IMR-90 (cell line): ENCODE measurements around the gene KCNA10.

Experiments
- BHLHE40 ChIP-seq: fragments of 150-350 bp; IDR thresholded peaks from 2 replicates; pipeline ENCODE4 v1.6.1; 2016; ENCODE audit warnings: mild to moderate bottlenecking, low read depth, low read length
- CEBPB ChIP-seq: IDR thresholded peaks from 2 replicates; pipeline ENCODE4 v1.6.1; 2012; ENCODE audit warnings: low read depth, low read length, improper control_type of control experiment
- FOS ChIP-seq: fragments of 150-350 bp; IDR thresholded peaks from 2 replicates; pipeline ENCODE4 v1.6.1; 2016; ENCODE audit warnings: low read depth, low read length
- MAFK ChIP-seq: IDR thresholded peaks from 2 replicates; pipeline ENCODE4 v1.6.1; 2012; ENCODE audit warnings: low read depth, low read length, improper control_type of control experiment
- MAZ ChIP-seq: IDR thresholded peaks from 2 replicates; pipeline ENCODE4 v1.6.1; 2012; ENCODE audit warnings: low read depth, mild to moderate bottlenecking, low read length, improper control_type of control experiment, moderate library complexity, borderline replicate concordance
- POLR2A ChIP-seq: IDR thresholded peaks from 2 replicates; pipeline ENCODE4 v1.6.1; 2012; ENCODE audit warnings: mild to moderate bottlenecking, low read depth, low read length
- RAD21 ChIP-seq: IDR thresholded peaks from 2 replicates; pipeline ENCODE4 v1.6.1; 2012; ENCODE audit warnings: low read length, improper control_type of control experiment
- RFX5 ChIP-seq: IDR thresholded peaks from 2 replicates; pipeline ENCODE4 v1.8.0; 2012; ENCODE audit warnings: low read depth, mild to moderate bottlenecking, low read length, moderate library complexity
- SMC3 ChIP-seq: fragments of 150-350 bp; IDR thresholded peaks from 2 replicates; pipeline ENCODE4 v1.6.1; 2016; ENCODE audit warnings: low read depth, mild to moderate bottlenecking, antibody characterized with exemption, low read length, moderate library complexity
- TF ChIP-seq, protein P1 (sequence below): conservative IDR thresholded peaks from 2 replicates; pipeline ENCODE4 v1.5.1; 2012; ENCODE audit warnings: mild to moderate bottlenecking, low read depth, low read length, improper control_type of control experiment
- TF ChIP-seq, protein P2 (sequence below): fragments of 150-350 bp; IDR thresholded peaks from 2 replicates; pipeline ENCODE4 v1.6.1; 2017; ENCODE audit warnings: mild to moderate bottlenecking, antibody characterized with exemption, low read length, low read depth

- TF ChIP-seq MAFK (no peak), RAD21 (no peak), POLR2A (no peak), RFX5 (no peak), FOS (no peak), CEBPB (no peak), SMC3 (no peak), MAZ (no peak), BHLHE40 (no peak)
- TF ChIP-seq, protein P1, sequence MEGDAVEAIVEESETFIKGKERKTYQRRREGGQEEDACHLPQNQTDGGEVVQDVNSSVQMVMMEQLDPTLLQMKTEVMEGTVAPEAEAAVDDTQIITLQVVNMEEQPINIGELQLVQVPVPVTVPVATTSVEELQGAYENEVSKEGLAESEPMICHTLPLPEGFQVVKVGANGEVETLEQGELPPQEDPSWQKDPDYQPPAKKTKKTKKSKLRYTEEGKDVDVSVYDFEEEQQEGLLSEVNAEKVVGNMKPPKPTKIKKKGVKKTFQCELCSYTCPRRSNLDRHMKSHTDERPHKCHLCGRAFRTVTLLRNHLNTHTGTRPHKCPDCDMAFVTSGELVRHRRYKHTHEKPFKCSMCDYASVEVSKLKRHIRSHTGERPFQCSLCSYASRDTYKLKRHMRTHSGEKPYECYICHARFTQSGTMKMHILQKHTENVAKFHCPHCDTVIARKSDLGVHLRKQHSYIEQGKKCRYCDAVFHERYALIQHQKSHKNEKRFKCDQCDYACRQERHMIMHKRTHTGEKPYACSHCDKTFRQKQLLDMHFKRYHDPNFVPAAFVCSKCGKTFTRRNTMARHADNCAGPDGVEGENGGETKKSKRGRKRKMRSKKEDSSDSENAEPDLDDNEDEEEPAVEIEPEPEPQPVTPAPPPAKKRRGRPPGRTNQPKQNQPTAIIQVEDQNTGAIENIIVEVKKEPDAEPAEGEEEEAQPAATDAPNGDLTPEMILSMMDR = no peak
- TF ChIP-seq, protein P2, sequence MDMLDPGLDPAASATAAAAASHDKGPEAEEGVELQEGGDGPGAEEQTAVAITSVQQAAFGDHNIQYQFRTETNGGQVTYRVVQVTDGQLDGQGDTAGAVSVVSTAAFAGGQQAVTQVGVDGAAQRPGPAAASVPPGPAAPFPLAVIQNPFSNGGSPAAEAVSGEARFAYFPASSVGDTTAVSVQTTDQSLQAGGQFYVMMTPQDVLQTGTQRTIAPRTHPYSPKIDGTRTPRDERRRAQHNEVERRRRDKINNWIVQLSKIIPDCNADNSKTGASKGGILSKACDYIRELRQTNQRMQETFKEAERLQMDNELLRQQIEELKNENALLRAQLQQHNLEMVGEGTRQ = no peak
These were observed 20.7 kb downstream of the KCNA10 start for GRCh38 chr1:110498270-110498669.
